Fibroblast of lung (primary cell): ENCODE measurements around the gene FMNL2. TPM values are rescaled to one million over a fixed set of nuclear protein-coding genes. Genes with fewer than 3 reads are reported as not detected.

Source experiments
- DNase-seq, 2 donors: peaks; one replicate each; pipeline versions ENCODE4 v3.0.0 to v3.0.0-alpha.2; 2010; ENCODE audit warnings: low read depth in 2 of 2
- H2AFZ ChIP-seq: 2 replicates; pipeline ENCODE4 v1.5.1; 2012; ENCODE audit warnings: low read length, control low read depth, inconsistent platforms
- H3K27ac ChIP-seq: 2 replicates; pipeline ENCODE4 v1.5.1; 2011; ENCODE audit warnings: low read length, control low read depth; ENCODE audit not compliant: insufficient read depth
- H3K27me3 ChIP-seq: 2 replicates; pipeline ENCODE4 v1.5.1; 2011; ENCODE audit warnings: mild to moderate bottlenecking, low read length; ENCODE audit not compliant: control insufficient read depth, insufficient read depth
- H3K36me3 ChIP-seq: 2 replicates; pipeline ENCODE4 v1.5.1; 2011; ENCODE audit warnings: low read length; ENCODE audit not compliant: control insufficient read depth, insufficient read depth
- H3K4me1 ChIP-seq: 2 replicates; pipeline ENCODE4 v1.5.1; 2011; ENCODE audit warnings: low read length; ENCODE audit not compliant: control insufficient read depth, insufficient read depth; ENCODE audit errors: extremely low read depth
- H3K4me2 ChIP-seq: 2 replicates; pipeline ENCODE4 v1.5.1; 2011; ENCODE audit warnings: low read length, control low read depth; ENCODE audit not compliant: insufficient read depth; ENCODE audit errors: extremely low read depth
- H3K4me3 ChIP-seq, 4 experiments: fragments of 200-600 bp in 1 of 4; sonication (generic) in 1 of 4; replicated peaks in 1 of 4; 2 replicates each; pipeline ENCODE4 v1.5.1; 2011 to 2016; ENCODE audit warnings: low read length in 4 of 4, low read depth in 3 of 4, mild to moderate bottlenecking in 3 of 4, control low read depth in 2 of 4, inconsistent platforms in 1 of 4, mixed read lengths in 1 of 4; ENCODE audit not compliant: insufficient read depth in 1 of 4; ENCODE audit errors: control extremely low read depth in 1 of 4
- H3K79me2 ChIP-seq: 2 replicates; pipeline ENCODE4 v1.5.1; 2012; ENCODE audit warnings: mild to moderate bottlenecking, low read length, inconsistent platforms; ENCODE audit not compliant: control insufficient read depth, insufficient read depth
- H3K9ac ChIP-seq: 2 replicates; pipeline ENCODE4 v1.5.1; 2011; ENCODE audit warnings: mild to moderate bottlenecking, low read length, control low read depth; ENCODE audit not compliant: insufficient read depth
- H3K9me3 ChIP-seq: 2 replicates; pipeline ENCODE4 v1.5.1; 2012; ENCODE audit warnings: low read depth, low read length; ENCODE audit not compliant: control insufficient read depth, insufficient read depth
- H4K20me1 ChIP-seq: 2 replicates; pipeline ENCODE4 v1.5.1; 2011; ENCODE audit warnings: low read length; ENCODE audit not compliant: control insufficient read depth, insufficient read depth; ENCODE audit errors: extremely low read depth
- CTCF ChIP-seq, 2 donors: IDR thresholded peaks in 1 of 2; conservative IDR thresholded peaks in 1 of 2; 1 replicate in 1 of 2; 2 replicates in 1 of 2; pipeline ENCODE4 v1.5.1; 2011 to 2012; ENCODE audit warnings: low read length in 2 of 2, control low read depth in 1 of 2, inconsistent platforms in 1 of 2, low read depth in 1 of 2, mild to moderate bottlenecking in 1 of 2
- EZH2 ChIP-seq: IDR thresholded peaks from 2 replicates; pipeline ENCODE4 v1.5.1; 2012; ENCODE audit warnings: low read length, control low read depth, mild to moderate bottlenecking; ENCODE audit errors: missing control alignments
- polyA plus RNA-seq, 2 donors: library from polyadenylated mRNA; depleted of rRNA in 1 of 2; stranded (reverse) in 1 of 2; unstranded in 1 of 2; fragments of >200 nt; gene quantifications; 2 replicates each; pipeline ENCODE4 v1.2.1, GENCODE V29; 2011 to 2012; ENCODE audit warnings: missing spikeins in 1 of 2
- total RNA-seq: library from RNA; depleted of rRNA; stranded (reverse); fragments of >200 nt; gene quantifications from 2 replicates; pipeline ENCODE4 v1.2.1, GENCODE V29; 2014

Gene FMNL2
- total and polyA plus RNA-seq, 2 donors (not counting 1 experiment from before 2014, with no cell fraction given): 12.0 to 30.2 TPM

- no peaks in the 10 kb centered on the region for H3K9me3 ChIP-seq
- H3K4me3 ChIP-seq: no peak overlapping the region
- H3K36me3 ChIP-seq: no peaks in the 10 kb centered on the region
- TF ChIP-seq EZH2: no peak
- TF ChIP-seq CTCF (conservative IDR thresholded peaks at IDR 0.05 in 1 of 2, IDR thresholded peaks at IDR 0.05 in 1 of 2; ENCODE audit: low read depth in 1 of 2, low read length in 2 of 2): no peak
- no peak overlapping the region for H3K27ac ChIP-seq
- no peaks in the 10 kb centered on the region for H3K4me1 ChIP-seq
- H4K20me1 ChIP-seq: no peaks in the 10 kb centered on the region
- DNase-seq: no peak
- no peak overlapping the region for H3K4me2 ChIP-seq
- H2AFZ ChIP-seq: no peak overlapping the region
- H3K9ac ChIP-seq: no peak overlapping the region
- H3K27me3 ChIP-seq: no peaks in the 10 kb centered on the region
- peaks cover under 1% of the 10 kb centered on the region for H3K79me2 ChIP-seq
These were observed 55.9 kb downstream of the FMNL2 start for GRCh38 chr2:152390837-152391236.

- Histone ChIP-seq H3K4me2 (no peak overlapping the region), H4K20me1 (no peaks in the 10 kb centered on the region), H2AFZ (no peak overlapping the region), H3K27me3 (no peaks in the 10 kb centered on the region), H3K9ac (no peak overlapping the region), H3K9me3 (no peaks in the 10 kb centered on the region), H3K27ac (no peak overlapping the region), H3K4me3 (no peak overlapping the region), H3K36me3 (no peaks in the 10 kb centered on the region), H3K79me2 (no peaks in the 10 kb centered on the region), H3K4me1 (peaks cover 2% of the 10 kb centered on the region)
- no peak for DNase-seq
- TF ChIP-seq CTCF (conservative IDR thresholded peaks at IDR 0.05 in 1 of 2, IDR thresholded peaks at IDR 0.05 in 1 of 2; ENCODE audit: low read depth in 1 of 2, low read length in 2 of 2) (no peak), EZH2 (no peak)
These were observed 56.3 kb downstream of the FMNL2 start for GRCh38 chr2:152391318-152391717.

- no peak overlapping the region for H3K4me3 ChIP-seq
- H3K27ac ChIP-seq: no peak overlapping the region
- H3K9ac ChIP-seq: no peak overlapping the region
- no peak overlapping the region for H2AFZ ChIP-seq
- TF ChIP-seq EZH2 (no peak), CTCF (conservative IDR thresholded peaks at IDR 0.05 in 1 of 2, IDR thresholded peaks at IDR 0.05 in 1 of 2; ENCODE audit: low read depth in 1 of 2, low read length in 2 of 2) (no peak)
- H3K4me1 ChIP-seq: peaks cover 2% of the 10 kb centered on the region
- no peaks in the 10 kb centered on the region for H3K79me2 ChIP-seq
- no peaks in the 10 kb centered on the region for H3K9me3 ChIP-seq
- H3K4me2 ChIP-seq: no peak overlapping the region
- DNase-seq: no peak
- H3K27me3 ChIP-seq: no peaks in the 10 kb centered on the region
- no peaks in the 10 kb centered on the region for H3K36me3 ChIP-seq
- H4K20me1 ChIP-seq: no peaks in the 10 kb centered on the region
These were observed 58.4 kb downstream of the FMNL2 start for GRCh38 chr2:152393377-152393776.
